Fibroblast of lung (primary cell): Measurements from ENCODE around the gene UBE2E2.

Source experiments
- CTCF ChIP-seq, 2 donors: IDR thresholded peaks in 1 of 2; conservative IDR thresholded peaks in 1 of 2; 1 replicate in 1 of 2; 2 replicates in 1 of 2; pipeline ENCODE4 v1.5.1; 2011 to 2012; ENCODE audit warnings: low read length in 2 of 2, control low read depth in 1 of 2, inconsistent platforms in 1 of 2, low read depth in 1 of 2, mild to moderate bottlenecking in 1 of 2
- EZH2 ChIP-seq: IDR thresholded peaks from 2 replicates; pipeline ENCODE4 v1.5.1; 2012; ENCODE audit warnings: low read length, control low read depth, mild to moderate bottlenecking; ENCODE audit errors: missing control alignments

DNA sequence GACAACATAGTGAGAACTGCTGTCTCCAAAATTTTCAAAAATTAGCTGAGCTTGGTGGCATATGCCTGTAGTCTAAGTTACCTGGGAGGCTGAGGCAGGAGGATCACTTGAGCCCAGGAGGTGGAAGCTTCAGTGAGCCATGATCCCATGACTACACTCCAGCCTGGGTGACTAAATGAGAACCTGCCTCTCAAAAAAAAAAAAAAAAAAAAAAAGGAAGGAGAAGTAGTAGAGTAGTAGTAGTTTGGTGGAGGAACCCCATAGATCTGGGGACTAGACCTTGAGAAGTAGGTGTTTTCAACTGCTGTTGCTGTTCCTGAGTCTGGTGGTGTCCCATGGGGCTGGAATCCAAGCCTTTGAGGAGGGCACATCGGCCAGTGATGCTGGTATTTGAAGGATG, 38.4 kb upstream of the UBE2E2 start:
- TF ChIP-seq CTCF (conservative IDR thresholded peaks at IDR 0.05 in 1 of 2, IDR thresholded peaks at IDR 0.05 in 1 of 2; ENCODE audit: low read depth in 1 of 2, low read length in 2 of 2) (no peak), EZH2 (no peak)
